Parathyroid adenoma (tissue), 2 donors: Measurements from ENCODE around the gene EMILIN1.

ENCODE experiments used
- H2AFZ ChIP-seq: fragments of 300-600 bp; sonication (generic); one replicate; pipeline ENCODE4 v1.7.0; 2017; ENCODE audit warnings: antibody characterized with exemption, mild to moderate bottlenecking
- H3K27ac ChIP-seq: fragments of 300-600 bp; sonication (generic); one replicate; pipeline ENCODE4 v1.7.0; 2017
- H3K27me3 ChIP-seq: fragments of 300-600 bp; sonication (generic); one replicate; pipeline ENCODE4 v1.7.0; 2017; ENCODE audit warnings: low read length; ENCODE audit not compliant: control insufficient read depth, insufficient read depth
- H3K36me3 ChIP-seq: fragments of 300-600 bp; sonication (generic); one replicate; pipeline ENCODE4 v1.7.0; 2017; ENCODE audit warnings: low read length; ENCODE audit not compliant: control insufficient read depth, insufficient read depth
- H3K4me1 ChIP-seq: fragments of 300-600 bp; sonication (generic); one replicate; pipeline ENCODE4 v1.7.0; 2017; ENCODE audit warnings: control low read depth
- H3K4me2 ChIP-seq: fragments of 300-600 bp; sonication (generic); one replicate; pipeline ENCODE4 v1.7.0; 2017; ENCODE audit warnings: low read length
- H3K4me3 ChIP-seq: fragments of 300-600 bp; sonication (generic); one replicate; pipeline ENCODE4 v1.7.0; 2017; ENCODE audit warnings: low read depth, low read length
- H3K79me2 ChIP-seq: fragments of 300-600 bp; sonication (generic); one replicate; pipeline ENCODE4 v1.7.0; 2017; ENCODE audit warnings: control low read depth
- H3K9ac ChIP-seq: fragments of 300-600 bp; sonication (generic); one replicate; pipeline ENCODE4 v1.7.0; 2017; ENCODE audit warnings: mild to moderate bottlenecking
- H3K9me3 ChIP-seq: fragments of 300-600 bp; sonication (generic); one replicate; pipeline ENCODE4 v1.7.0; 2017; ENCODE audit warnings: low read length; ENCODE audit not compliant: control insufficient read depth
- CTCF ChIP-seq: fragments of 300-600 bp; sonication (generic); IDR thresholded peaks from one replicate; pipeline ENCODE4 v1.7.0; 2017; ENCODE audit warnings: antibody characterized with exemption, mild to moderate bottlenecking
- donor health status: primary hyperparathyroidism.

The EMILIN1 gene

GRCh38 chr2:27122791-27123190, 44.4 kb downstream of the EMILIN1 start:
- H3K4me1 ChIP-seq = no peaks in the 10 kb centered on the region
- H3K4me2 ChIP-seq = peak overlapping the region; percentile 82
- H3K36me3 ChIP-seq = no peaks in the 10 kb centered on the region
- no peaks in the 10 kb centered on the region for H3K79me2 ChIP-seq
- H2AFZ ChIP-seq = peak overlapping the region; percentile 95
- no peak overlapping the region for H3K27ac ChIP-seq
- no peak for TF ChIP-seq CTCF
- H3K9me3 ChIP-seq = no peaks in the 10 kb centered on the region
- H3K4me3 ChIP-seq = peak overlapping the region; percentile 63
- no peak overlapping the region for H3K9ac ChIP-seq
- peaks cover 3% of the 10 kb centered on the region for H3K27me3 ChIP-seq

GRCh38 chr2:27123302-27124150, 45.1 kb downstream of the EMILIN1 start, which contains the start of gene ABHD1:
Gene ABHD1 (plus strand): TSS chr2:27123815. CDS start chr2:27123949, 134 bp downstream.
- peak within 1 kb of the TSS; percentile 63 for H3K4me3 ChIP-seq

GRCh38 chr2:27125104-27125503, 46.7 kb downstream of the EMILIN1 start:
- Histone ChIP-seq H2AFZ (no peak overlapping the region), H3K4me2 (no peak overlapping the region), H3K27ac (no peak overlapping the region), H3K27me3 (no peaks in the 10 kb centered on the region), H3K4me3 (no peak overlapping the region), H3K9me3 (no peaks in the 10 kb centered on the region), H3K36me3 (no peaks in the 10 kb centered on the region), H3K4me1 (no peaks in the 10 kb centered on the region), H3K79me2 (no peaks in the 10 kb centered on the region), H3K9ac (no peak overlapping the region)
- no peak for TF ChIP-seq CTCF

More at GRCh38 chr2:27123302-27124150, 45.1 kb downstream of the EMILIN1 start, which contains the start of gene ABHD1:
- Histone ChIP-seq H3K27ac (peak within 1 kb of the TSS; percentile 22), H2AFZ (peak within 1 kb of the TSS; percentile 95), H3K79me2 (no peaks in the 10 kb centered on the region), H3K27me3 (no peaks in the 10 kb centered on the region), H3K36me3 (no peaks in the 10 kb centered on the region), H3K4me2 (peak within 1 kb of the TSS; percentile 82), H3K9ac (peak within 1 kb of the TSS; percentile 29), H3K4me1 (no peaks in the 10 kb centered on the region), H3K9me3 (no peaks in the 10 kb centered on the region)
- no peak for TF ChIP-seq CTCF

GRCh38 chr2:27126252-27126710, 47.9 kb downstream of the EMILIN1 start:
- no peak for TF ChIP-seq CTCF
- Histone ChIP-seq H3K9ac (no peak overlapping the region), H3K27me3 (no peaks in the 10 kb centered on the region), H2AFZ (no peak overlapping the region), H3K27ac (no peak overlapping the region), H3K79me2 (no peaks in the 10 kb centered on the region), H3K9me3 (no peaks in the 10 kb centered on the region), H3K36me3 (no peaks in the 10 kb centered on the region), H3K4me3 (no peak overlapping the region), H3K4me1 (no peaks in the 10 kb centered on the region), H3K4me2 (no peak overlapping the region)
